PC-3 (cell line): ENCODE results near the gene NUBPL.

ENCODE experiments used
- CTCF ChIP-seq: fragments of 300-600 bp; sonication (generic); conservative IDR thresholded peaks from 2 replicates; pipeline ENCODE4 v1.5.1; 2017; ENCODE audit warnings: antibody characterized with exemption, low read depth, mild to moderate bottlenecking, low read length
- EZH2 ChIP-seq: fragments of 300-600 bp; sonication (generic); IDR thresholded peaks from one replicate; pipeline ENCODE4 v1.6.1; 2017; ENCODE audit warnings: antibody characterized with exemption, mild to moderate bottlenecking, low read length; ENCODE audit not compliant: unreplicated experiment
- EZH2phosphoT487 ChIP-seq: fragments of 300-600 bp; sonication (generic); IDR thresholded peaks from 2 replicates; pipeline ENCODE4 v1.6.1; 2018; ENCODE audit warnings: mild to moderate bottlenecking, antibody characterized with exemption, low read length, borderline replicate concordance

GRCh38 chr14:31740688-31741087 lies 179.5 kb downstream of the NUBPL start:
- TF ChIP-seq CTCF, result no peak
- TF ChIP-seq EZH2, result no peak
- TF ChIP-seq EZH2phosphoT487, result no peak
